HG02759 (cell line): Measurements from ENCODE around the gene HAUS3.
"Not testable (repeated sequence)": the region's sequence is repeated elsewhere in the genome, so short reads cannot be mapped to it uniquely, and the experiment has no call there.

ENCODE experiments used
- ATAC-seq: cut with Tn5 transposase; IDR thresholded peaks from one replicate; pipeline ENCODE4 v1.9.1; 2021; ENCODE audit warnings: mild to moderate bottlenecking, moderate library complexity; ENCODE audit not compliant: unreplicated experiment

The HAUS3 gene

DNA sequence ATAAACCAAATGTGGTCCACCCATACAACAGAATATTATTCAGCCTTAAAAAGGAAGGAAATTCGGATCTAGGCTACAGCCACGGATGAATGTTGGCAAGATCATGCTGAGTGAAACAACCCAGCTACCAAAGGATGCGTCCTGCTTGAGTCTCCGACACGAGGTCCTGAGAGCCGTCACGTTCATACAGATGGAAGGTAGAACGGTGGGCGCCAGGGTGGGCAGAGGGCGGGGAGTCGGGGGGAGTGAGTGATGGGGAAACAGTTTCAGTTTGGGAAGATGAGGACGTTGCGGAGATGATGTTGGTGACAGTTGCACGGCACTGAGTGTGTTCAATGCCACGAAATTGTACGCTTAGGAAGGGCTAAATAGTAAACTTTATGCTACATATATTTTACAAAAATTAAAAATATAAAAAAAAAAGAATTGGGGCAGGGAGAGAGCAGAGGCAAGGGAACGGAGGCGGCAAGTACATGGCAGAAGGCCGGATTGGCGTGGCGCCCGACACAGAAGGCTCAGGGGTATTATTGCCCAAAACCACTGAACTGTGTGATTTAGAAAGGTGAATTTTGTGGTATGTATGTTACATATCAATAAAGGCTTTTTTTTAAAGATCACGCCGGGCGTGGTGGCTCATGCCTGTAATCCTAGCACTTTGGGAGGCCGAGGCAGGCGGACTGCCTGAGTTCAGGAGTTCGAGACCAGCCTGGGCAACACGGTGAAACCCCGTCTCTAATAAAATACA lies 34.8 kb upstream of the HAUS3 start:
- no peak for ATAC-seq

DNA sequence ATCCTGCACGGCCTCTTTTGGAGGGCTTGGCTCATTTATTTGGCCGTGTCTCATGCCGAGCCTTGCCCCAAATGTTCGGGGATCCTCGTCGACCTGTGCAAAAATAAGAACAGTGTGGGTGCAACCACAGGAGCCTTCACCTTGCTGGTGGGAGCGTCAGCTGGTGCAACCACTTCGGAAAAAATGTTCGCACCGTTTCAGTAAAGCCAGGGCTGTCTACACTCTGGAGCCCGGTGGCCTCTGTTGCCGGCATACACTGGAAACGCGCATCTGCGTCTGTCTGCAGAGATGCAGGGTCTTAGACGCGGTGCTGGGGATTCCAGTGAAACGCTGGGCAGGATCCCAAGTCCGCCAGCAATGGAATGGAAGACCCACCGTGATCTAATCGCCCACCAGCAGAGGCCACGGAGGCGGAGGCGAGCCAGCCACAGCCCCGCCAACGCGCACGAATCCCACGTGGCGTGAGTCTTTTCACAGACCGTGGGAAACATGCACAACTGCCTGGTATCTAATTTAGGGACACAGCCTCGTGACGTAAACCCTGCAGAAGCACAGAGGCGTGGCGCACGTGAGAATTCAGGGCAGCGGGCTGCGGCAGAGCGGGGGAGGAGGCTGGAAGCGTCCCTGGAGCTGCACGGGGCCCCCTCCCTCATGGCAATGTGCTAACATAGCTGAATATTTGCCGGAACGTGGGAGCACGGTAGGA lies 33.8 kb upstream of the HAUS3 start:
- ATAC-seq, result no peak

DNA sequence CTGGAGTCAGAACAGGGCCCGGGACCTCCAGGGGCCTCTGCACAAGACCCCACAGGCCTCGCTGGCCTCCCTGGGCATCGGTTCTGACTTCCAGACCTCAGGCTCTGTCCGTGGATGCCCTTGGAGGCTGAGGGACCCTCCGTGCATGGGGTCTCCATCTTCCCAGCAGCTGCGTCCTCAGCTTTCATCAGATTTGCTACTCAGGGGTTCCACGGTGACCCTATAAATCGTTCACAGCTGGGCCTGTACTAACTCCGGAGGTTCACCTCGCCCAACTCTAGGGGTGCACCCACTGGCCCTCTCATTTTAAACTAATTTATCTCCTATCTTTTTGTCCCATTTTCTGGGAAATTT lies 33.1 kb upstream of the HAUS3 start:
- ATAC-seq, result not testable (repeated sequence)

DNA sequence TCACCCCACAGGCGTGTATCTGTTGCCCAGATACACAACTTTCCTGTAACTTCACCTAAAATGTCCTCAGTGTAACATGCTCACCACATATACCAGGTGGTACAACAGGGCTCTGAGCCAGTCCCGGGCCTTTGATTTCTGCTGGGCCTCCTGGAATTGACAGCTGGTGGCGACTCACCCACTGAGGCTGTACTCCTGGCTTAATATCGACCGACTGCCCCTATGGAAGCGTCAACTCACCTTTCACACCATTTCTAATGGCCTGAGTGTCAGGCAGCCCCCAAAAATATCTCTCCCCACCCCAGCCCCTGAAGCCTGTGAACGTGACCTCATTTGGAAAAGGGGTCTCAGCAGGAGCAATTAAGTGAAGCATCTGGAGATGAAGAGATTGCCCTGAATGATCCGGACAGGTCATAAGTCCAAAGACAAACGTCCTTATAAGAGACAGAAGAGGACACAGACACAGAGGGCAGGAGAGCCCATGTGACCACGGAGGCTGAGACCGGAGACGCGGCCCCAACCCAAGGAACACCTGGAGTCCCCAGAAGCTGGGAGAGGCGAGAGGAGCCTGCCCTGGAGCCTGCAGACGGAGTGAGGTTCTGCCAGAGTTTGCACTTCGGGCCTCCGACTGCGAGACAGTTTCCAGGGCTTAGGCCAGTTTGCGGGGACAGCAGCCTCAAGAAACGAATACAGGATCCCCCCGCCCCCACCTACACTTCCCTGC lies 32.6 kb upstream of the HAUS3 start:
- ATAC-seq, result no peak

DNA sequence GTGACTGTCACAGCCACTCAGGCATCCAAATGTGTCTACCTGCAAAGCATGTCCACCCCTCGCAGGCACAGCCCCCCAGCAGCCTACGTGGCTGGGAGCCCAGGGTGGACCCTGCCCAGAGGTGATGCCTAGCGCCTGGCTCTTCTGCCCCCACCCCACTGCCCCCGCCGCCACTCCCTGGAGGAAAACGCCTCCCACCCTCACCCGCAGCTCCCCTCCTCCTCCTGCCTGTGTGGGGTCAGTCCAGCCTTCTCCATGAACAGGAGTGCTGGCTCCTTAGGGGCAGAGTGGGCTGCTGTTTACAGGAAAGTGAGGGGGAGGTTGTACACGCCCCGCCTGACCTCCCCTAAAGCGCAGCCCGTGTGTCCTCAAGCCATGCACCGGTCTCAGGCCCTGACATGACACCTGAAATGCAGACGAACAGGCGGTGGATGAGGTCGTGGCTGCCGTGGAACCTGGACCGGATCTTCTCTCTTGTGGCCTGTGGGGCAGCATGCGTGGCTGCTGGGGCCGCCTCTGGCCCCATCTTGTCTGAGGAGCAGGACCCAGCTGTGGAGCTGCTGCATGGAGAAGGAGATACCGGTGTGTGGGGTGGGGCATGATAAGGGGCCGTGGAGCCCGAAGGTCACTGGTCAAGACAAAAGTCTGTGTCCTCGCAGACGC lies 31.9 kb upstream of the HAUS3 start:
- no peak for ATAC-seq

DNA sequence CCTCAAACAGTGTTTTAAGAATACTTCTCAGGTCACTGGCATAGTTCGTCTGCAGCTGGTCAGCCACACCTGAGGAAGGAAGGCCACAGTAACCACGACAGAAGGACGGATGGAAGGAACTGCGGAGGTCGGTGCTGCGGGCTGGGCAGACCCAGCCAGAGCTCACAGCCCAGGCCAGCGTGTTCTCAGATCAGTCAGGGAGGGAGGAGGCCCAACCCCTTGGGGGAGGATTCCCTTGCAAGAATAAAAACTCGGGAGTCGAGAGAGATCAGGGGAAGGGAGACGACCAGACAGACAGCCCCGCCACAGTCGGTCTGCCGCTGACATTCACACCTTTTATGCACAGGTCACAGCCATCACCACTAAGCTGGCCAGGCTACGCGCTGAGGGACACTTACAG lies 31.3 kb upstream of the HAUS3 start:
- ATAC-seq, result no peak

DNA sequence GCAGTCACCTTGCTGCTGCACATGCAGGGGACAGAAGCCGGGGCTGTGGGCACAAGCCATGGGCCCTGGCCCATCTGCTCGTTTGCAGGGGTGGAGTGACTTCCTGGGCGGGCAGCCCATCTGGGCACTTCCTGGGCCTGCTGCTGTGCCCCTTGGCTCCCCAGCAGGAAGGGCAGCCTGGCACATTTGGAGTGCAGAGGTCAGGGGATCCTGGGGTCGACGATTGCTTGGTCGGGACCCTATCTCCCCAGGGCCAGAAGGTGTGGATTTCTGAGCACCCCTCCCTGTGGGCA lies 30.9 kb upstream of the HAUS3 start:
- ATAC-seq, result no peak

DNA sequence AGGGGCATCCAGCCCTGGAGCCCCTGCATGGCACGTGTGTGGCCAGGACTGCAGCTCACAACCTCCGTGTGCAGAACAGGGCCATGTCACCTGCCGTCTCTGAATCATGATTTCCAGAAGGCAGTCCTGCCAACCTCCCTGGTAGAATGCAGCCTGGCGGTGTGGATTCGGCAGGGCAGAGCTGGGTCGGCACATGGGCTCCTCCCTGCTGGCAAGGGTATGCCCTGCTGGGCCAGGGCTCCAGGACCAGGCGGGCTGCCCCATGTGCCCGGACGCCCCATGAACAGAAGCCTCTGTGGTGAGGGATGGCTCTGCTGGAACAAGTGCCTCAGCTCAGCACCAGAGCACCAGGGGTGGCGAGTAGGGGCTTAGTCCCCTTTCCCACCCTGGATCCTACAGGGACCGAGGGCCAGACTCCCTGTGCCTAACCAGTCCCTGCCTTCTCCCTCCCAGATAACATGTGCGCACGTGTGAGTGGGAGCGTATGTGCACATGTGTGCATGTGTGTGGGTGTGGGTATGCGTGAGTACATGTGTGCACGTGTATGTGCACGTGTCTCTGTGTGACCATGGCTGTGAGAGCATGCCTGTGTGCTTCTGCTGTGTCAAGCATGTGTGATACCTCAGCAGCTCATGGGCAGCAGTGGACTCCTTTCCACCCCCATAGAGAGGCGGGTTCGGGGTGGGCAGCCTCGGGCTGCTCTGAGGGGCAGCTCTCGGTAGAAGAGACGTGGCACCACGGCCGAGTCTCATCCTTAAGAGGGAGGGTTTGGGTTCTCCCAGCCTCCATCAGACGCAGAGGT lies 30.3 kb upstream of the HAUS3 start:
- no peak for ATAC-seq

DNA sequence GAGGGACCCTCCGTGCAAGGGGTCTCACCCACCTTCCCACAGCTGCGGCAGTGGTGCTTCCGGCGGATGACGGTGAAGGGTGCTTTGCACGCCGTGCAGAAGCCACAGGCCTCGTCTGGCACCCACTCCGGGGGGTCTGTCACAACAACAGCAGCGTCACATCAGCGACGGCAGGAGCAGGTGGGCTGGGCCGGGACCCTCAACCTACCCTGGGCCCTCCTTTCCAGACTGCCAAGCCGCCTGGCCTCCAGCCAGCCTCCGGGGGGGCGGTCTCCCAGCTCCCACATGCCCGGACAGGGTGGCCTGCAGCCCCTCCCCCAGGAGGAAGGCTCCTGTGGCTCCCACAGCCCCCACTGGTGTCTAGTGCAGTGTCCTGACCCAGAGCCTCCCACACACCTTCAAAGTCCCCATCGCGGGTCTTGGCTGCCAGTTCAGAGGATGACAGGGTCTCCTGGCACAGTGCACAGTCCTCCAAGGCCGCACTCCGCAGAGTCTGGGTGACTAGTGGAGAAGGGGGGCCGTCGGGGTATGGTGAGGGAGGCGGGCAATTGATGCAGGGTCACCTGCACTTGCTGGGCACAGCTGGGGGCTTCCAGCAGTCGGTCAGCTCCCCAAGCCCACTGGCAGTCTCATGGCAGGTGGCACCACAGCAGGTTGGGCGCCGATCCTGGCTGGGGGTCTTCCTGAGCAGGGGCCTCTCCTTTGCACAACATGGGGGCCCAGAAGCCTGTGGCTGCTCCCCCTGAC lies 29.5 kb upstream of the HAUS3 start:
- no peak for ATAC-seq

DNA sequence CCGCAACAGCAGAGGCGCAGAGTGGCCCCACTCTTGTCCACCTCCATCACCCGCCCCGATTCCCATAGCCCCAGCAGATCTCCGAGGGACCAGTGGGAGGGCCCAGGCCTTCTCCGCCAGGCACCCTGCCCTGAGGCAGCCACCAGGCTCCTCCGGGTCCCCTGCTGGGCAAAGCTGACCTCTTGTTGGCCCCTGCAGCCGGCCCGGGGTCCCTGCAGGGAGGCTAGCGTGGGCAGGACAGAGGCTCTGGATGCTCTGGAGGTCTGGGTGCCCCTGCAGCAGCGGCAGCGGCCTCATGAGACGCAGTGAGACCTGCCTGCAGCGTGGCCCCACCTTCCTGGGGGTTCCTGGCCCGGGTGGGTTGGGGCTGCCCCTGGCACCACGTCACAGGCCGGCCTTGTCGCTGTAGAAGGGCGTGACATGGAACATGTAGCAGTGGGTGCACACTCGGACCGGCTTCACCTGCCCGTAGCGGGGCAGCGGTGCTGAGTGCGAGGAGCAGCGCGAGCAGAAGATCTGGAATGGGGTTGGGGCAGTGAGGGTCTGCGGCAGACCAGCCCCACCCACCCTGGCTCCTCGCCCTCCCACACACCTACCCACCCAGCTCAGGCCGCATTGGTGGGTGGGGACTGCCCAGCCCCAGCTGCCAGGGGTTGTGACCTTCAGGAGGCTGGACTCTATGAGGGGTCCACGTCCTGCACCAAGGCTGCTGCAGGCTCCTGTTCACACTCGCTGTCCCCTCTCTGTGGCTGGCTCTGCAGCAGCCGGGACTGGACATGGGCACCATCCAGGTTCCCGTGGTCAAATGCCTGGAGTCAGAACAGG lies 28.6 kb upstream of the HAUS3 start:
- no peak for ATAC-seq

DNA sequence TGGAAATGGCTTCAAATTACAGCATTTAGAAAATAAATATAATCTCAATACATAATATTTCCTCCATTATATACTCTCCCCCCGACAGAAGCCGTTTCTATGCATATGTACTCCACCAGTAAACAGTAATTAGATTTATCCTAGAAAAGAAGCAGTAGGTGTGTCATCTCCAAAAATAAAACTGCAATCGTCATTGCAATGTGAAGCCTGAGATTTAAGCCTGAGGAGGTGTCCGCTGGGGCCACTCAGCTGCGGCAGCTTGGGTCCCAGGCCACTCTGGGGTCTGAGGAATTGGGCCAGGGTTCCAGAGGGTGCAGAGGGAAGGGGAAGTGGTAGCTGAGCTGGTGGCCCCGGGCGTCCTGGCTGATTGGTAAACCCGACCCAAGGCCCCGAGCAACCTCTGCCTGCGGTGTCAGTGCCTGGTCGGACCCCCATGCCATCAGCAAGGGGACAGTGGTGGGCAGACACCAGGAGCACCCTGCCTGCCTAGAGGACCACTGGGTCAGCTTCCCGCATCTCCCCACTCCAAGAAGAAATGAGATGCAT lies 27.8 kb upstream of the HAUS3 start:
- no peak for ATAC-seq

DNA sequence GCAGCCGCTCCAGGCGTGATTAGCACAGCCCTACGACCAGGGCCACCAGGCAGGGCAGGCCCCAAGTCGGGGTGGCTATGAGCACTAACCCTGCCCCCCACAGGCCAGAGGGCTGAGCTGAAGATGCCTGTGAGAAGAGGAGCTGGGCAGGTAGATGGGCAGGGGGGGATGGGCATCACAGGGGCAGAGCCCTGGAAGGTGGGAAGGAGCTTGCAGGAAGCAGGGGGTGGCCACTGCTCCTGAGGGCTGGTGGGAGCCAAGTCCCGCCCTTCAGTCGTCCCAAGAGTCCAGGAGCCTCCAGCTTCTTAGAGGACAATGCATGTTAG lies 27.2 kb upstream of the HAUS3 start:
- ATAC-seq, result no peak

DNA sequence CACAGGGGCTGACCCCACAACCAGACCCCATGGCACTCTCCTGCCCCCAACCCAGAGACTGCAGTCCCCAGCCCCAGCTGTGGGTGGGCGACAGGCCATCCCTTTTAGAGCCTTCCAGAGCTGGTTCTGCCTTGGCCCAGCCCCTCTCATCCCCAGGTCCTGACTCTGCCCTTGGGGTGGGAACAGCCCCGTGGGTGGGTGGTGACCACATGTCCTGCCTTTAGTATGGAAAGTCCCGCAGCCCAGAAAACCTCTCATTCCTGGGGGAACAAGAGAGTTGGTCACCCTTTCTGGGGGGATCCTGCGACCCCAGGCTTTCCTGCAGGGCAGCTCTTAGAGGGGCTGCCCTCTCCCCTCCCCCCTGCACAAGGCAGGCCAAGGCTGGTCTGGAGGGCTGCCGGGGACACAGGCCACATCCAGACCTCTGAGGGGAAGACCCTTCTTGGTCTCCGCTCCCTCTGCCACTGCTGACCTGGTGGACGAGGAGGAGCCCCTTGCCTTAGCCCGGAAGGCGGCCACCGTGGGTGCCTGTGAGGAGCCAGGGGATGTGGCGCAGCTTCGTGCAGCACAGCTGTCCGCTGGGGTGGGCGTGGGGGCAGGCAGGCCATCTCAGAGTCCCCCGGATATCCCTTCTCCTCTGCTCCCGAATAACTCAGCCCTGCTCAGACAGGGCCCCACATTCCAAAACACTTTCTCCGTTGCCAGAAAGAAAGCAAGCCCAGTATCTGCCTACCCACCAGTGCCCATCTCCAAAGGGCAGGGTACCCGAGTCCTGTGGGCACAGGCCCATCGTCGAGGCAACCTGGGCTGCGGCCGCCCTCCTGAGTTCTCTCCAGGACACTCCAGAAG lies 26.7 kb upstream of the HAUS3 start:
- ATAC-seq, result no peak

DNA sequence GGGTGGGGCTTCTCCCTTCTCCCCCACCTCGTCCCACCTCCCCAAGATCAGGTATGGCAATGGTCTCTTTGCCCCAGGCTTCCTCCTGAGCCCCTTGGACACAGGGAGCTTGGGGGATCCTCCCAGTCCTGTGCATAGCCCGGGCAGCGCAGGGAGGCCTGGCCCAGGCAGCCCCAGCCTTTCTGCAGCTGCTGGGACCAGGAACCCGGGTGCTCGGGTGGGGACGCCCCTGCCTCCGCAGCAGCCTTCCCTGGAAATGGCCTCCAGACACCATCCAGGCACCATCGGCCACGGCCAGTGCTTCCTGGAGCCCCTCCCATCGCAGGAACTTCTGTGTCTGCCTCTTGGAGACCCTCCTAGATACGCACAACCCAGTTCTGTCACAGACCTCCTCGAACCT lies 25.9 kb upstream of the HAUS3 start:
- ATAC-seq, result no peak

DNA sequence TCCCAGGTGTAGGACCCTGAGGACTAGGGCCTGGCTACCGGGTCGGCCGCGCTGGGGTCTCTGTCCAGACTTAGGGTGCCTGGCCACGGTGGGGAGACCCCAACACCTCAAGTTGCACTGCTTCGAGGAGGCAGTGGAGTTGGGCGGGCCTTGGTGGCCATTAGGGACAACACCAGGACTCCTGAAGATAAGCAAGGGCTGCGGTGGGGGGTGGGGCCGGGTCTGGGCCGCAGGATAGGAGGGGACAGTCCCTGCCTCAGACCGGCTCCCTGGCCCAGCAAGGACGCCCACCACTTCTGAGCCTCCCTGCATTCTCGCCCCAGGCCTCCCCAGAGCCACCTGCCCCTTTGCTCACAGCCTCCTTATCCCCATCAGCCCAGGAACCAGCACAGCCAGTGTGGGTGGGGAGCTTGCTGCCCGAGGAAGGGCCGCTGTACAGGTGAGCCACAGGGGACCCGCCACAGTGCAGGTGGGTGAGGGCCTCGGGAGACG lies 25.4 kb upstream of the HAUS3 start:
- ATAC-seq, result no peak

DNA sequence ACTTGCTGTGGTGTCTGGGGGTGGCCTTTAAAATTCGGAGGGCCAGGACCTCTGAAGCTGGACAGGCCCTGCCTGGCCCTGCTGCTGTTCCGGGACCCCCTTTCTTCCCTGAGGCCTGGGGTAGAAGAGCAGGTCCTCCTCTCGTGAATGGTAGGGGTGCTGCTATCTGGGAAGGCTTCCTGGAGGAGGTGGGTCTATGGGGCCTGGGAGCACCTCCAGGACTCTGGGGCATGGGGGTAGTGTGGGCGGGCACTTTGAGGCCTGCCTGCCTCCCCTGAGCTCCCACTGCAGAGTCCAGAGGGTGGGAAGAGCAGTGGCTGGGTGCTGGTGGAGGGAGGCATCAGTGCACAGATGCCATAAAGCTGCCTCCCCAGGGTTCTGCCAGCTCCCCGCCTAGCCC lies 24.9 kb upstream of the HAUS3 start:
- ATAC-seq, result no peak

DNA sequence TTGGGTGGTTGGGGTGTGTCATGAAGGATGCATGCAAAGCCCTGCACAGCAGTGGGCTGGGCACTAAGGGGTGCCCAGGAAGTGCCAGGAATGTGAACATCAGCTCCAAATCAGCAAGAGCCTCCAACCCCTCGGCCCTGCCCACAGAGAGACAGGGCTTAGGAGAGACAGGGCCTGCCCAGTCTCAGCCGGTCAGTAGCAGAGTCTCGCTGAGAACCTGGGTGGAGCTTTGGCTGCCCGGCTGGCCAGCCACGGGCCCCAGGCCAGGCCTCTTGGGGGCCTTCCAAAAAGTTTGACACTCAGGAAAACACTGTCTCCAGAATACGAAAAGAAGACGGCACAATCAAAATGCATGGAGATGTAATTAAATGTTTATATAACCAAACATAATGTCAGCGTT lies 24.3 kb upstream of the HAUS3 start:
- ATAC-seq, result no peak
